GM19099 (cell line): ENCODE measurements around the gene S100Z.

Experiments used
- POLR2A ChIP-seq: IDR thresholded peaks from 3 replicates; pipeline ENCODE4 v1.6.1; 2011; ENCODE audit warnings: low read depth; ENCODE audit not compliant: insufficient read length; ENCODE audit errors: extremely low read depth

S100Z gene

DNA sequence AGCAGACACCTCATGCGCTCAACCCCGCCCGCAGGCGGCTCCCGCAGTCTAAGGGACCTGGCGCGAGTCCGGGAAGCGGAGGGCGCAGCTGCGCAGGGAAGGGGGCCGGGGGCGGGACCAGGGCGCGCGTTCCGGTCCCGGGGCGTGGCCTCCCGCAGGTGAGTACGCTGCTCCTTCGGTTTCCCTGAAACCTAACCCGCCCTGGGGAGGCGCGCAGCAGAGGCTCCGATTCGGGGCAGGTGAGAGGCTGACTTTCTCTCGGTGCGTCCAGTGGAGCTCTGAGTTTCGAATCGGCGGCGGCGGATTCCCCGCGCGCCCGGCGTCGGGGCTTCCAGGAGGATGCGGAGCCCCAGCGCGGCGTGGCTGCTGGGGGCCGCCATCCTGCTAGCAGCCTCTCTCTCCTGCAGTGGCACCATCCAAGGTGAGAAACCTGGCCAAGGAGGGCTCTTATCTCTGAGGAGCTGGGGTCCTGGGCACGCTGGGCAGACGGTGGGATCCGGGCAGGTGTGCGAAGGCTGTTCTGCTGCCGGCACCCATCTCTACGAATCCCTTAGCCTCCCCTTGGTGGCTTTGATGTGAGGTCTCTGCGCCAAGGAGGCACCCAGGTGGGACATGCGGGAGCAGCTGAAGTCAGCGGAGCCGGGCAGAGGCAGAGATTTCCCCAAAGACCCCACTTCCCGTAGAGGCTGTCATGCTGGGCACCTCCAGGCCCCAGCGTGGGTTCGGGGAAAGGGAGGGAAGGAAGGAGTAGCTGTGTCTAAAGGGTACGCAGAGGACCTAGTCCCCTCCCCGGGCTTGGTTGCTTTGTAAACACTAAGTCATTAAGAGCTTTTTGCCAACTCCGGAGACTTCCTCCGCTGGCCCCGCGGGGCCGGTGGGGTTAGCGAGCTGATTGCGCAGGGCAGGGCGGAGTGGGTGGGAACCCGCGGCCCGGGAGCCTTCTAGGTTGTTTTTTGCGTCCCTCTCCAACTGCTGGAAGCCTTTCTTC is 30.7 kb upstream of the S100Z start, which contains the start of gene F2RL1:
F2RL1 (plus strand) TSS at position 187 of the 988 bp plus-strand sequence; CDS start at position 340, 153 bp downstream.
- TF ChIP-seq POLR2A: no peak

DNA sequence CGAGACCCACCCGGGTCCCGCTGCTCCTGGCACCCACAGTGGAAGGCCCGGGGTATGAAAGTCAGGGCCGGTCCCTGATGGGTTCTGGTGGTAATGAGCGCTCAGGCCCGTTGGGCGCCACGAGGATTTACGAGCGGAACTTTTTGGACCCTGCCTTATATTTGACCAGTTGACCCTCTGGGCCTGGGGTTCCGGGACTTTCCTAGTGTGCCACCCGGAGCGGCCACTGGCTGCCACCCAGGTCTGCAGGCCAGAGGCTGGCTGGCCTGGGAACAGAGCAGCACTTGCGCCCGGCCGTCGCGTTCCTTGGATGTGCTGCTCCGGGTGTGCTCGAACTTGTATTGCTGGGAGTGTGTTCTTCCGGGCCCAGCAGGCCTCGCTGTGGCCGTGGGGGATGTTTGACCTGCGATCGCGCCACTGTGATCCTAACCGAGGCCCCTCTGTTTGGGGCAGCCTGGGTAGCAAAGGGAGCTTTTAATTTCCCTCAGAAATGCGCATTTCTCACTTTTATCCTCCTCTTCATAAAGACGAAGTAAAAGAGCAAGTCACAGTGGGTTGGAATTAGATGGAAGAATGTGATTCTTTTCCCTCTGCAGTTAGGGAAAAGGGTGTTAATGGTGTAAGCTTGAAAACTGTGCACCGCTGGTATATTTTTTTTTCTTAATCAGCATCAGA is 29.8 kb upstream of the S100Z start:
- no peak for TF ChIP-seq POLR2A

DNA sequence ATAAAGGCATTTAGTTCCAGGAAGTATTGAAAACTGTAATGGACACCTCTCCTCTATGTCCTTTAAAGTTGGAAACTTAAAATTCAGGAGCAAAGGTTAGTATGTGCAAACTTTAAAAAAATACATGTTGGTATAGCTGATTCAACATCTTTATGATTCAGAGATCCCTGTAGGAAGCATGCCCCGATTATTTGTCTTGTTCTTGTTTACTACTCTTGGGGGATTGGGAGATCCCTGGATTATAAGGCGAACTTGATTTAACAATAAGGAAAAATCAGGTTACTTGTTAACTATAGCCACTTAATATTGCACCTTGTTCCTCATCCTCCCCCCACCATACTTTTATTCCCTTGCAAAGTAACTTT is 29.3 kb upstream of the S100Z start:
- TF ChIP-seq POLR2A: no peak

DNA sequence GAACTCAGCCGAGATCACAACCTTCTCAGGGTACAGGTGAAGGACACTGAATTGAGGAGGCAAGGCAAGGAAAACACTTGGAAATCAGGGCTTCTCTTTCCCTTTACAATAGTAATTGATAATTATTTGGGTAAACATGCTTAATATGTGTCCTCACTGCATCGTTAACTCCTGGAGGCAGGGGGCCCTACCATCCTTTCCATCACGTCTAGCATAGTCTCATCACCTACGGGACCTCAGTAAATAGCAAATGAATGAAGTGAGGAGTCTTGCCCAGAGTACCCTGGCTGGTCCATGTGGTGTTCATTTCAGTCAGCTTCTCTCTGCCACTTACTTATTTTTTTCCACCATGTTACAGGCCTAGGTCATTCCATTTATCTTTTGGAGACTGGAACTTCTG is 28.7 kb upstream of the S100Z start:
- TF ChIP-seq POLR2A: no peak

DNA sequence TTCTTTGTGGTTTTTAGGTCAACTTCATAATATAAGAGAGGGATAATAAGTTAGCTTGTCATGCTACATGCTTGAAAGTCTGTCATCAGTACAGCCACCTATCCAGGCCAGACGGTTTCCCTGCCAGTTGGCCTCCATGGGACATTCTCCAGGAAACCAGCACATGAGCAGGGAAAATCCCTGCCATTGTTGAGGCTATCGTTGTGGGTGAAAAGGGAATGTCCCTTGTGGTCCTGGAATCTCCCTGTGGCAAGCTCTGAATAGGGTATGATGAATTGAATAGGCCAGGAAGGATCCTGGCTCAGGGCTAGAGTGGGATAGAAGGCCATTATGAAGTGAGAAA is 18.7 kb upstream of the S100Z start:
- no peak for TF ChIP-seq POLR2A

DNA sequence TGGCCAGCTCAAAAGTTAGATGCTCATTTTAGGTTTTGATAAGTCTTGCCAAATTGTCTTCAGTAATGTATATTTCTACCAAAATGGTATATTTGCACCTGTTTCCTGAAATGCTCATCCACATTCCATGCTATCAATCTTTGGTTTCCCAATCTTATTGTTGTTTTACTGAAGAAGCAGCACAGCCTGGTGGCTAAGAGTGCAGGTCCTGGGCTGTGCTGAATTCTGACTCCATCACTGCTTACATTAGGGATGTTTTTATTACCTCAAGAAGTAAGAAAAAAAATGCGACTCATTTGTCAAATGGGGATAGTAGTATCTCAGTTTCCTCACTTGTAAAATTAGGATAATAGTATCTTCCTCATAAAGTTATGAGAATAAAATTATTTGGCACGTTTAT is 13.6 kb upstream of the S100Z start:
- TF ChIP-seq POLR2A: no peak

DNA sequence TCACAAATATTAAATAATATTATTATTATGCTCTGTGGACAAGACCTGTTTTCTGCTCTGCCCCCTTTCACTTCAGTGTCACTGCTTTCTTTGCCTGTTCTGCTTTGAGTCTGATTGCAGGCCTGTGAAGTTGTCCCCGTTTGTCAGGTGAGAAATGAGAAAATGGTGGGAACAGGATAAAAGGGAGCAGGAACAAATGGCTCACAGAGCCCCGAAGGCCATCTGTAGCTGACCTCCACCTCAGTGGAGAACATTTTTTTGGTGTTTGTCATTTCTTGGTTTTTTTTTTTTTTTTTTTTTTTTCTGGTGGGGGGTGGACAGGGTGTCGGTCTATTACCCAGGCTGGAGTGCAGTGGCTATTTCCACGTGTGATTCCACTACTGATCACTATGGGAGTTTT is 13.2 kb upstream of the S100Z start:
- TF ChIP-seq POLR2A: no peak

DNA sequence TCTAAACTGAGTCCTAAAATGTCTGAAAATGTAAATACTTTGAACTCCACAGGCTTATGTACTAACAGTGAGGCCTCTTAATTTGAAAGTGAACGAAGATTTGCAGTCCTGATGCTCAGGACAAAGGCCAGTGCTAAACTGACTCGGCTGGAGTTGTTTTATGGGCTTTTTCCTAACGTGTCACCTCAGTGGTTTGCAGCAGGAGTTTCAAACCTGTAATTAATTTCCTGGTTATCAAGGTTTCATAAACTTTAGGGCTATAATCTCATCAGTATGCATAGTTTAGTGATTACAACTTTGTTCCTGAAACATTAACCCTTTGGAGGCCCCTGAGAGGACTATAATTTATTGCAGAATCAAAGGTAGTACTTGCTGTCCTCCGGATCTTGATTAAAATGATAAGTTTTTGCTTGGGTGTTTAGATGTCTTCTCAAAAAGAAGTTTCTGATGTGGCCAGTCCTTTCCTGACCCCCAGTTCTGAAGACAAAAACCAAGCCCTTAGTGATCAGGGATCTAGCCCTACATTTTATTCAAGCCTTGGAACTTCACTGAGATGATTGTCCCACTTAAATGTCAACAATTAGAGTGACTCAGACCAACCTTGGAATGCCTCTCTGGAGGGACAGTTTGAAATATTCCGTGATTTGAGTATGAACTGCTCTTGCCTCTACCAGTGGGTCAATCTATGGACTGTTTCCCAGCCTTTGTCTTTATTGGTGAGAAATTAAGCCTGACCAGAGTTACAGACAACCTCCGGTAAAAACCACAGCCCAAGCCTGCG is 11.1 kb upstream of the S100Z start:
- TF ChIP-seq POLR2A: no peak

DNA sequence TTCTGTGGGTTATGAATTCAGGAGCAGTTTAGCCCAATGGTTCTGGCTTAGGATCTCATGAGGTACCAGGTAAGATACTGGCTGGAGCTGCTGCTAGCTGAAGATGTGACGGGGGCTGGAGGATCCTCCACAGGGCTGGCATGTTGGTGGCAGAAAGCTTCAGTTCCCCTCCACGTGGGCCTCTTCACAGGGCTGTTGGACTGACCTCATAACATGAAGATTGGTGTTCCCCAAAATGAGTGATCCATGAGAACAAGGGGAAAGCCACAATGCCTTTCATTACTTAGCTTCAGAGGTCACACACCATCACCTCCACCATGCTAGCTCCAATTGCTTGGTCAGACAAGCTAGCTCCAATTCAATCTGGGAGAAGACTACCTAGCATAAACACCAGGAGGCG is 8.5 kb upstream of the S100Z start:
- no peak for TF ChIP-seq POLR2A

DNA sequence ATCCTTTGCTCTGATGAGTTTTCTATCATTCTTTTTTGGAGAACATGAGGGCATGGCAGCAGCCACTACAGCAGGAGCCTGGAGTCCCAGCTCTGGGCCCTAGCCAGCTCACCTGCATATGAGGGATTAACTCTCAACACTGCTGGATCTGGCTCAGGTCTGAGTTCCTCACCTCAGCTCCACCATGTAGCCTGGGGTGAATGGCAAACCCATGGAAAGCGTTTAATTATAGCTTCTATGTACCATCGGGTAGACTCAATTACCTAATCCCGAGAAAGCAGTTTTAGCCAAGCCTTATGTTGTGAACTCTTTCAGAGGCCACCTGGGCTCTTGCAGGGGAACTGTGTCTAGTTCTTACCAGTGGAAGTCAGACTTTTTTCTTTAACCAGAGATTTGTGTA is 3.9 kb upstream of the S100Z start:
- TF ChIP-seq POLR2A: no peak

DNA sequence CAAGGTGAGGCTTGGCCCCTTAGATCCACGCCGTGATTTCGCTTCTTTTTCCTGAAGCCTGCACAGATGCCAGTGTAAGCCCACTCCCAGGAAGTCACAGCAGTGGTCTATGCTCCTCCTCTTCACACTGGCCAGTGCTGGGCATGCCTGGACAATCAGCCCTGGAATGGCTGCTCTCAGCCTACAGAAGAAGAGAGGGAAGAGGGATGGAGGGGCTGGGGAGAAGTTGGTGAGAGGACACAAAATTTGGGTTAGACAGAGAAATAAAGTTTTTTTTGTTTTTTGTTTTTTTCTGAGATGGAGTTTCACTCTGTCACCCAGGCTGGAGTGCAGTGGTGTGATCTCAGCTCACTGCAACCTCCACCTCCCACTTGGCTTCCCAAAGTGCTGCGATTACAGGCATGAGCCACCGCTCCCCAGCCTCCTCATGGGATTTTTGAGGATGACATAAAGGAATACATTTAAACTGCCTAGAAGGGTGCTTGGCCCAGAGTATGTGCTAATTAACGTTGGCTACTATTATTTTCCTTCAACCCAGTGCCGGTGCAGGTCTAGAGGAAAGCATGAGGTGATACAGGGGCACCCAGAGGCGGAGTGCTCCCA is 830 bp downstream of the S100Z start:
- no peak for TF ChIP-seq POLR2A

DNA sequence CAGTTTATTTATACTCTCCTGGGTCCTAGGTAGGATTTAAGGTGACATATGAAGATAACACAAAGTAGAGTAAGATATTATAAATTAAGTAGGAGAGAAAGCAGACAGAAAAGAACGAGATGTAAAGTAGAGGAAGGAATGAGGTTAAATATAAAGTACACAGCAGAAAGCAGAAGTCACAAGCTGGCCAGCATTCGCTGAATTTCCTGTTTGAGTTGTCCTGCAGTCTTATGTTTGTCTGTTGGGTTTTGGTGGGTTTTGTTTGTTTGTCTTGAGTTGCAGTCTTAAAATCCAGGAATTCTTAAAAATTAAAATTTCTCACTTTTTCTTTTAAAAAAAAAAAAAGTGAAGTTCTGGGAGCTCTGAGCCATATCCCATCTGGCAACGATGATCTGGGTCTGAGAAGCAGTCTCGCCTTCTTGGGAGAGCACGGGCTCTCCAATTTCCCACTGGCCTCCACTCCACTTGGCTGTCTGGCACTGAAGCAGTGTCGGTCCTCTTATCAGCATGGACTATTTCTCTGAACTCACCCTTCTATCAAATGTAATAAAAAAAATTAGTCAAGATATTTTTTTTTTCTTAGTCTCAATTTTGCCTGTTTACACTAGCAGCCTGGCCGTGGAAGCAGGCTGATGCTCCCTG is 2.0 kb downstream of the S100Z start:
- no peak for TF ChIP-seq POLR2A

DNA sequence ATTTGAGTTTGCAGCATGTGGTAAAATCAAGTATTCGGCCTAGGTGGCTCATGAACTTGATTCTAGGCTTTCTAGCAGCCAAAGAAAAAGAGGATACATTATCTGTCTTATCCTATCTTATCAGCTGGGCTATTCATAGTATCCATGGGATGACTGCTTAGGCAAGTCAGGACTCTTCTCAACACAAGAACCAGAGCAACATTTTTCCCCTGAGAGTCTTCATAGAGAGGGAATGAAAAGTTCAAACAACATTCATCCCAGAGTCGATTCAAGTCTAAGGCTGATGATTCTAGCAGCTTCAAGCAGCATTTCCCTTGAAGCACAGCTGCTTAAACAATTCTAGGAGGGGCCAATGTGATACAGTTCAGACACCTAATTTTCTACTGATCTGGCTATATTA is 3.0 kb downstream of the S100Z start:
- TF ChIP-seq POLR2A: no peak

DNA sequence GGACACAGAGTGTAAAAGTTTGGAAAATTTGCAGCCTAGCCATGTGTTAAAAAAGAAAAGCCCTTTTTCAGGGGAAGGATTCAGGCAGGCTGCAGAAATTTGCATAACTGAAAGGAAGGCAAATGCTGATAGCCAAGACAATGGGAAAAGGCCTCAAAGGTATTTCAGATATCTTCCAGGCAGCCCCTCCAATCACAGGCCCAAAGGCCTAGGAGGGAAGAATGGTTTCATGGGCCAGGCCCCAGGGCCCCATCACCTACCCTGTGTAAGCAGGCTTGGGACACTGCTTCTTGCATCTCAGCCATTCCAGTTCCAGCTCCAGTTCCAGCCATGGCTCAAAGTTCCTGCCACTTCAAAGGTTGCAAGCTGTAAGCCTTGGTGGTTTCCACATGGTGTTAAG is 4.8 kb downstream of the S100Z start:
- TF ChIP-seq POLR2A: no peak
